Embryonic facial prominence (tissue), 1 donor: Measurements from ENCODE around the gene FAM186B.

Source experiments
- DNase-seq: peaks from one replicate; pipeline ENCODE4 v3.0.0-alpha.2; 2016; ENCODE audit errors: extremely low spot score

The FAM186B gene

DNA sequence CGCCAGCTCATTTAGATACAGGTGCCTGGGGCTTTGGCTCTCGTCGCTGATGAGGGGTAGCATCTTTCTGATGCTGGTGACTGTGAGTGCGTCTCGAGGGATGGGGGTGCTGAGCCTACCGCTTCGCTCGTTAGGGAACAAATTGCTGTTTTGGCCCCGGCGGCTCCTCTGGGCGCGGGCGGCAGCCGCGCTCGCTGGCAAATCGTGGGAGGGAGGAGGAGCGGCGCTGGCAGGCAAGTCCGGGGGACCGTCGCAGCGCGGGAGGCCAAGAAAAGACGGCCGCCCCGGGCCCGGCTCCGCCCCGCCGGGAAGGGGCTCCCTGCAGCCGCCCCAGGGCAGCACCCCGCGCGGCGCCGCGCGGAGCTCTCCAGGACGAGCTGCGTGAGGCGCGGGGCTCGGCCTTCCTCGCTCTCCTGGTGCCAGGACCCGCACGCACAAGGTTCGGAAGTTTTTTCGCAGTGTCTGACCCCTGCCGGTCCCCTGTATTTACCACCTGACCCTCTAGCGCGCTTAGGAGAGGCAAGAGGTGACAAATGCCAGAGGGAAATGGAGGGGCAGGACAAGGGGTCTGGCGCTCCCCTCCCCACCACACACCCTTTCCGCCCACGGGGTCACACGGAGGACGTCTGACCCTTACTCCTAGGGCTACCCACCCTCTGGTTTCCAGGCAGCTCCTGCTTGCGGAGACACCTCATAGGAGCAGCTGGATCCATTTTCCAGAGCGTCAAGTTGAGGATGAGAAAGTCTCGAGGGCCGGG, 67.5 kb downstream of the FAM186B start:
- DNase-seq, result no peak
